GM21360 (cell line): Measurements from ENCODE around the gene STK24.

Experiments
- ATAC-seq: cut with Tn5 transposase; IDR thresholded peaks from one replicate; pipeline ENCODE4 v1.9.1; 2021; ENCODE audit warnings: mild to moderate bottlenecking, moderate library complexity; ENCODE audit not compliant: unreplicated experiment

STK24 gene

GRCh38 chr13:98478189-98479129 is 98.4 kb downstream of the STK24 start:
- ATAC-seq: peak; percentile 35

- peak; percentile 94 for ATAC-seq
These were observed 100.4 kb downstream of the STK24 start for GRCh38 chr13:98476538-98476966.

GRCh38 chr13:98476106-98476505 is 100.8 kb downstream of the STK24 start:
- peak; percentile 46 for ATAC-seq

- ATAC-seq: no peak
These were observed 101.4 kb downstream of the STK24 start for GRCh38 chr13:98475522-98475921.

- ATAC-seq: no peak
These were observed 102.1 kb downstream of the STK24 start for GRCh38 chr13:98474761-98475160.

GRCh38 chr13:98474292-98474691 is 102.6 kb downstream of the STK24 start:
- ATAC-seq: no peak

GRCh38 chr13:98473788-98474144 is 103.1 kb downstream of the STK24 start:
- ATAC-seq: no peak

- ATAC-seq: no peak
These were observed 103.6 kb downstream of the STK24 start for GRCh38 chr13:98473135-98473787.

- ATAC-seq: no peak
These were observed 105.0 kb downstream of the STK24 start for GRCh38 chr13:98471934-98472333.

GRCh38 chr13:98470920-98471319 is 106.0 kb downstream of the STK24 start:
- no peak for ATAC-seq

- ATAC-seq: no peak
These were observed 108.0 kb downstream of the STK24 start for GRCh38 chr13:98468929-98469328.

GRCh38 chr13:98468361-98468760 is 108.5 kb downstream of the STK24 start:
- no peak for ATAC-seq

GRCh38 chr13:98467263-98467985 is 109.5 kb downstream of the STK24 start:
- no peak for ATAC-seq

GRCh38 chr13:98466634-98467236 is 110.2 kb downstream of the STK24 start:
- ATAC-seq: no peak

- ATAC-seq: no peak
These were observed 114.0 kb downstream of the STK24 start for GRCh38 chr13:98462946-98463345.

GRCh38 chr13:98462241-98462882 is 114.5 kb downstream of the STK24 start:
- no peak for ATAC-seq

- ATAC-seq: no peak
These were observed 115.2 kb downstream of the STK24 start for GRCh38 chr13:98461486-98462240.

GRCh38 chr13:98460516-98460915 is 116.4 kb downstream of the STK24 start:
- no peak for ATAC-seq

- no peak for ATAC-seq
These were observed 117.1 kb downstream of the STK24 start for GRCh38 chr13:98459721-98460370.
